ENCODE measurements around the gene IFT88. TPM values are rescaled to one million over a fixed set of nuclear protein-coding genes. Genes with fewer than 3 reads are reported as not detected.

The IFT88 gene
- total and polyA plus RNA-seq, 7 donors: 6.6 to 21.8 (median 13.8) TPM

DNA sequence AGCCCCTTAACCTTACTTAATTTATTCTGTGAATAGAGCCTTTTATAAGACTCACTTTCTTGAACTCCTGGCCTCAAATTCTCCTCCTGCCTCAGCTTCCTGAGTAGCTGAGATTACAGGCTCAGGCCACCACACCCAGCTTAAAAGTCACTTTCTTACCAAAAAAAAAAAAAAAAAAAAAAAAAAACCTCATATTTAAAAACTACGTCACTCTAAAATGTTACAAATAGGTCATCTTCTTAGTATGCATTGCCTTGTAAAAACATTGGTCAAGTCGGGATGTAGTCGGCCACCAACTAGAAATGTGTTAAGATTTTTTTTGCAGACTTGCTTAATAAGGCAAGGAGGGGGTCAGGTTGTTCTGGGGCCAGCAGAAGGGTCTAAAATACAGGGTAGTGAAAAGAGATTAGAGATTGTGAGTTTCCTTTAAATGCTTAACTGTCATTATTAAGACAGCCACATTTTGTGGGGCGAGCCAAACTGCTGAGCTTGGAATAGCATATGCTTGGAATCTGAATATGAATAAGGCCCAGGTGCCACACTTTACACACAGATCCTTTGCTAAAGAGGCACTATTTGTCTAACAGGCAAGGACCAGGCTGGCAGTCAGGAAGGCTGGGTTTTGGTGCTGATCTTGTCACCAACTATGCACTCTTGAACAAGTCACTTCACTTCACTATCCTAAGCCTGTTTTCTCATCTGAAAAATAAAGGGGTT is 120.1 kb downstream of the IFT88 start:
- intact Hi-C loops (cut with DNase I): no loop called here
- no peaks in the 10 kb centered on the region for H3K4me1 ChIP-seq
- no peak overlapping the region for H3K4me3 ChIP-seq
- no peaks in the 10 kb centered on the region for H3K27me3 ChIP-seq
- no peak for DNase-seq
- 90 to 91% methylated on average over 4 of the region's 4 CpGs for WGBS, 2 donors
- H3K27ac ChIP-seq: no peak overlapping the region
- H3K36me3 ChIP-seq: peaks cover 0 to 19% (median 0%) of the 10 kb centered on the region in 4 donors
- no peaks in the 10 kb centered on the region for H3K9me3 ChIP-seq
- no peak for TF ChIP-seq POLR2A (IDR thresholded peaks at IDR 0.05)
- TF ChIP-seq, protein P1, sequence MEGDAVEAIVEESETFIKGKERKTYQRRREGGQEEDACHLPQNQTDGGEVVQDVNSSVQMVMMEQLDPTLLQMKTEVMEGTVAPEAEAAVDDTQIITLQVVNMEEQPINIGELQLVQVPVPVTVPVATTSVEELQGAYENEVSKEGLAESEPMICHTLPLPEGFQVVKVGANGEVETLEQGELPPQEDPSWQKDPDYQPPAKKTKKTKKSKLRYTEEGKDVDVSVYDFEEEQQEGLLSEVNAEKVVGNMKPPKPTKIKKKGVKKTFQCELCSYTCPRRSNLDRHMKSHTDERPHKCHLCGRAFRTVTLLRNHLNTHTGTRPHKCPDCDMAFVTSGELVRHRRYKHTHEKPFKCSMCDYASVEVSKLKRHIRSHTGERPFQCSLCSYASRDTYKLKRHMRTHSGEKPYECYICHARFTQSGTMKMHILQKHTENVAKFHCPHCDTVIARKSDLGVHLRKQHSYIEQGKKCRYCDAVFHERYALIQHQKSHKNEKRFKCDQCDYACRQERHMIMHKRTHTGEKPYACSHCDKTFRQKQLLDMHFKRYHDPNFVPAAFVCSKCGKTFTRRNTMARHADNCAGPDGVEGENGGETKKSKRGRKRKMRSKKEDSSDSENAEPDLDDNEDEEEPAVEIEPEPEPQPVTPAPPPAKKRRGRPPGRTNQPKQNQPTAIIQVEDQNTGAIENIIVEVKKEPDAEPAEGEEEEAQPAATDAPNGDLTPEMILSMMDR (IDR thresholded peaks at IDR 0.05): no peak
- no peak for TF ChIP-seq EP300 (IDR thresholded peaks at IDR 0.05)

GRCh38 chr13:20689291-20689690 is 122.3 kb downstream of the IFT88 start:
- Histone ChIP-seq H3K4me3 (no peak overlapping the region), H3K4me1 (no peaks in the 10 kb centered on the region), H3K27ac (no peak overlapping the region), H3K36me3 (peaks cover 0 to 19% (median 0%) of the 10 kb centered on the region in 4 donors), H3K27me3 (no peaks in the 10 kb centered on the region), H3K9me3 (no peaks in the 10 kb centered on the region)
- intact Hi-C loops (cut with DNase I): no loop called here
- DNase-seq: no peak
- TF ChIP-seq POLR2AphosphoS5 (IDR thresholded peaks at IDR 0.05): no peak
- TF ChIP-seq EP300 (IDR thresholded peaks at IDR 0.05): no peak
- 95 to 97% methylated on average over 3 of the region's 3 CpGs for WGBS, 2 donors

DNA sequence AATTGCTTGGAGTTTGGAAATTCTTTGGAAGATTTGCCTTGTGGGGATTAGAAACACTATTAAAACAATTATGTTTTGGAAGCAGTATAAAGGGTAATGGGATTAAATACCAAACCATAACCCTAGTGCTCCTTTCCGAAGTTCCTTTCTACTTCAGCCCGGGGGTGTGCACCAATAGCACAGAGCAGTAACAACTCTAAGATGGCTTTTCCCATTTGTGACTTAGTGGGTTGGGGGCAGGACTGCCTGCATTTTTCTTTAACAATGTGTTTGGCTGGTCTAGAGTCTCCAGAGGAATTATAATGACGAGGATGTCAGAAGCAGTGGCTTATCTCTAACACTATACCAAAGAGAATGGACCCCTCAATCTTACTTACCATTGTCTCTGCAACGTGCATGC is 124.7 kb downstream of the IFT88 start:
- DNase-seq: no peak
- TF ChIP-seq, protein P1 (IDR thresholded peaks at IDR 0.05): no peak
- TF ChIP-seq EP300 (IDR thresholded peaks at IDR 0.05): no peak
- H3K4me3 ChIP-seq: no peak overlapping the region
- H3K9me3 ChIP-seq: no peaks in the 10 kb centered on the region
- no peak overlapping the region for H3K27ac ChIP-seq
- no peaks in the 10 kb centered on the region for H3K27me3 ChIP-seq
- H3K36me3 ChIP-seq: peaks cover 0 to 19% (median 0%) of the 10 kb centered on the region in 4 donors
- no peaks in the 10 kb centered on the region for H3K4me1 ChIP-seq
- intact Hi-C loops (cut with DNase I): no loop called here
- 72% methylated on average over 4 of the region's 4 CpGs for WGBS, 2 donors

- no peak overlapping the region for H3K27ac ChIP-seq
- no peak for DNase-seq
- no peak overlapping the region for H3K4me3 ChIP-seq
- peaks cover 0 to 8% (median 0%) of the 10 kb centered on the region in 4 donors for H3K36me3 ChIP-seq
- no peaks in the 10 kb centered on the region for H3K4me1 ChIP-seq
- intact Hi-C loops (cut with DNase I): no loop called here
- H3K27me3 ChIP-seq: peaks cover 0 to 11% (median under 1%) of the 10 kb centered on the region in 3 donors
- 43 to 46% methylated on average over 4 of the region's 4 CpGs for WGBS, 2 donors
- TF ChIP-seq, protein P1 (IDR thresholded peaks at IDR 0.05): no peak
- TF ChIP-seq POLR2AphosphoS5 (IDR thresholded peaks at IDR 0.05) (no peak), POLR2A (IDR thresholded peaks at IDR 0.05) (no peak), EP300 (IDR thresholded peaks at IDR 0.05) (no peak)
- H3K9me3 ChIP-seq: no peaks in the 10 kb centered on the region
These were observed 129.1 kb downstream of the IFT88 start for GRCh38 chr13:20696073-20696472.

- peaks cover 0 to 14% (median 11%) of the 10 kb centered on the region in 4 donors for H3K4me1 ChIP-seq
- 93 to 95% methylated on average over 9 of the region's 9 CpGs for WGBS, 2 donors
- H3K27ac ChIP-seq: no peak overlapping the region
- DNase-seq: no peak
- H3K9me3 ChIP-seq: no peaks in the 10 kb centered on the region
- intact Hi-C loops (cut with DNase I): loop anchor here (5.0 to 10.0 kb wide), 2 partner anchors 202 to 515 kb away; no protein-coding TSS in a partner anchor
- no peaks in the 10 kb centered on the region for H3K36me3 ChIP-seq
- TF ChIP-seq POLR2AphosphoS5 (IDR thresholded peaks at IDR 0.05) (no peak), POLR2A (IDR thresholded peaks at IDR 0.05) (no peak)
- peaks cover 0 to 32% (median 6%) of the 10 kb centered on the region in 3 donors for H3K27me3 ChIP-seq
- no peak overlapping the region for H3K4me3 ChIP-seq
These were observed 132.8 kb downstream of the IFT88 start for GRCh38 chr13:20699715-20700114.
